GM19452 (cell line): ENCODE measurements around the gene SCIN.
"Not testable (repeated sequence)": the region's sequence is repeated elsewhere in the genome, so short reads cannot be mapped to it uniquely, and the experiment has no call there.

Experiments used
- ATAC-seq: cut with Tn5 transposase; IDR thresholded peaks from one replicate; pipeline ENCODE4 v1.9.1; 2021; ENCODE audit not compliant: unreplicated experiment

Gene SCIN

GRCh38 chr7:12646139-12646538 is 75.6 kb downstream of the SCIN start:
- ATAC-seq = no peak

- ATAC-seq = no peak
Measured at GRCh38 chr7:12647364-12648219, 77.1 kb downstream of the SCIN start.

GRCh38 chr7:12648704-12649261 is 78.3 kb downstream of the SCIN start:
- ATAC-seq = no peak

GRCh38 chr7:12649348-12649747 is 78.8 kb downstream of the SCIN start:
- no peak for ATAC-seq

GRCh38 chr7:12650080-12650479 is 79.6 kb downstream of the SCIN start:
- ATAC-seq = no peak

- ATAC-seq = no peak
Measured at GRCh38 chr7:12653110-12653509, 82.6 kb downstream of the SCIN start.

- ATAC-seq = no peak
Measured at GRCh38 chr7:12653518-12653917, 83.0 kb downstream of the SCIN start.

GRCh38 chr7:12655161-12655560 is 84.6 kb downstream of the SCIN start:
- no peak for ATAC-seq

- not testable (repeated sequence) for ATAC-seq
Measured at GRCh38 chr7:12660423-12660822, 89.9 kb downstream of the SCIN start.

- ATAC-seq = not testable (repeated sequence)
Measured at GRCh38 chr7:12660986-12661385, 90.5 kb downstream of the SCIN start.

- ATAC-seq = no peak
Measured at GRCh38 chr7:12661581-12661980, 91.1 kb downstream of the SCIN start.

- ATAC-seq = no peak
Measured at GRCh38 chr7:12670000-12670729, 99.6 kb downstream of the SCIN start.

GRCh38 chr7:12670743-12671520 is 100.4 kb downstream of the SCIN start:
- ATAC-seq = no peak

- not testable (repeated sequence) for ATAC-seq
Measured at GRCh38 chr7:12673436-12673835, 102.9 kb downstream of the SCIN start.

GRCh38 chr7:12674053-12674452 is 103.5 kb downstream of the SCIN start:
- no peak for ATAC-seq

GRCh38 chr7:12674861-12675260 is 104.3 kb downstream of the SCIN start:
- peak; percentile 69 for ATAC-seq

- no peak for ATAC-seq
Measured at GRCh38 chr7:12683678-12684585, 113.4 kb downstream of the SCIN start.

GRCh38 chr7:12684733-12685132 is 114.2 kb downstream of the SCIN start:
- no peak for ATAC-seq

- no peak for ATAC-seq
Measured at GRCh38 chr7:12685550-12685949, 115.0 kb downstream of the SCIN start.

- ATAC-seq = peak; percentile 83
Measured at GRCh38 chr7:12686234-12686890, 115.8 kb downstream of the SCIN start.
